GM18858 (cell line): ENCODE data around the gene LAMA4.
"Not testable (repeated sequence)": the region's sequence is repeated elsewhere in the genome, so short reads cannot be mapped to it uniquely, and the experiment has no call there.

Source experiments
- ATAC-seq: cut with Tn5 transposase; IDR thresholded peaks from one replicate; pipeline ENCODE4 v1.9.1; 2021; ENCODE audit not compliant: unreplicated experiment

Gene LAMA4

DNA sequence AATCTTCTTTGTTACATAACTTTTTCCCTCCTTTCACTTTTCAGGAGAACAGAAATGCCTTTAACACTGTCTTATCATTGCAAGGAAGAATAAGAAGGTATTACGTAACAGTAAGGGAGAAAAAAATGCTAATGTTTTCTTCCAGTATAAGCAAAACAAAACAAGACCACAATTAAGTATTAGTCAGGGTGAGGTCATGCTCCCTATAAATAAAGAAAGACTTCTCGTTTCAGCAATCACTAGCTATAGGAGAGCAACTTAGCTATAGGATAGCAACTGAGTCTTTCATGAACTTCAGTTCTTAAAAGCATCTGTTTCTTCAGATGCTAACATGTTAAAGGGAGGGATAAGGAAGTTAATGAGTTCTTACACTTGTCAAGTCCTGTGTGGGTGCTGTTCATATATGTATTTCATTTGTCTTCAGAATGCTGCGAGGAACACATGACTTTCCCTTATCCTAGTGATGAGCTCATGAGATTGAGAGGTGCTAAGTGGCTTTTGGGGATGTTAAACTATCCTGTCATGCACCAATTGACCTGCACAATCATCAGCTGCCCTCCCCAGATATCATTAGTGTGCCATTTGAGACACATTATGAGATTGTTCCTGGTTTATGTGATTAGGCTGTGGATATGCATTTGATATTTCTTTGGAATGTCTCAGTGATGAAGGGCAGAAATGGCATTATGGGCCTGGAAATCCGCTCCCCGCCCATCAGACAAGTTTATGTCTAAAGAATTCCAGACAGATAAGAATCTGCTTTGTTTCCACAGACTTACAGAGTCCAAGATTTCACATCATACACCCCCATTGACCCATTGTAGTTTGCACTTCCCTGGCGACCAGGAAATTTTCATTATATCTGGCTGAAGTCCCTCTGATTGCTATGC lies 37.5 kb downstream of the LAMA4 start:
- ATAC-seq, result no peak

GRCh38 chr6:112215488-112216284 lies 38.7 kb downstream of the LAMA4 start:
- ATAC-seq, result no peak

DNA sequence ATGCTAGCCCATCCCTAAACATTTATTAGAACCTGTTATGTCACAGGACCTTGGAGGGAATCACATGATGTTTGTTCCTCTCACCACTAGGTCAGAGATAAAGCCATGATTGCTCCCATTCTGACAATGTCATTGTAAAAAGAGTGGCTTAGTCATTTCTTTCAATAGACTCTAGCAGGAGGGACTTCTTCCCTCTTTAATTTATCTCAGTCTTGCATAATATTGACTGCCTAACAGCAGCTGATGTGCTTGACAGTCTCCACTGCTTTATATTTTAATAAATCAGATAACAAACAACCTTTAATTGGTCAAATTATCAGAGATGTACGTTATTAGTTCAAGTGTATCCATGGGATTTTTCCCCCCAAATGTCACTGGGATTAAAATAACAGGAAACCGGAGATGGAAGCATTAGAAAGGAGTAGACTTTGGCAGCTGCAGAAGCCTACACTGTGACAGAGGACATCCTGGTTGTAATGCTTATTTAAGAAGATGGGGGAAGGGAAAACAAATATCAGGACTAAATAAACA lies 39.6 kb downstream of the LAMA4 start:
- ATAC-seq, result no peak

DNA sequence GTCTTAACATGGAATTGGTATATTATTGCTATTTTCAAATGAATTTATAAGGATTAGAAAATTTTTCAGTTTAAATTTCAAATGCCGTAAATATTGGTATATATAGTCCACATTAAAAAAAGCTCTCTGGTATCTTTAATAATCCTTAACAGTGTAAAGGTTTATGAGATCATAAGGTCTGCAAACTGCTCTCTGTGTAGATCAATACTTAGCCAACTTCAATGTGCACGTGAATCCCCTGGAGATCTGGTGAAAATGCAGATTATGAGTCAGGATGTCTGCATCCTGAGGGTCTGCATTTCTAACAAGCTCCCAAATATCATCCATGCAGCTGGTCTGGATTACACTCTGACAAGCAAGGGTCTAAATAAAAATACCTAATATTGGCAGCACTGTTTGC lies 43.5 kb downstream of the LAMA4 start:
- ATAC-seq, result no peak

DNA sequence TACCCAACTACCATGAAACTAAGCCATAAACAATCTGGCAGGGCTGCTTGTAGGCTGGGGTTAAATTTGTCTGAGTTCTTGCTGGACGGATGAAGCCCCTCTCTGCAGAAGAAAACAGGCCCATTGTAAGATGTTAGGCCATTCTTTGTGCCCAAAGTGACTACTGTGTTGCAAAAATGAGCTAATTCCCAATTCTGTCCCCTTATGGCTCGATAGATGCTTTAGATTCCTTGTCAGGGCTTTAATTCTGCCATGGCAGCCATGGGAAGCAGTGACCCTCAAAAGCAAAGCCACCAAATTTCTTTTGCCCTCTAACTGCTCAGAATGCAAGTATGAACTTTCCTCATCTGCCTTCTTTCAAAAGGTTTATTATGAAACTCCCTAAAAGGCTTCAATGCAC lies 45.2 kb downstream of the LAMA4 start:
- no peak for ATAC-seq

GRCh38 chr6:112207776-112208175 lies 46.6 kb downstream of the LAMA4 start:
- no peak for ATAC-seq

GRCh38 chr6:112207131-112207530 lies 47.2 kb downstream of the LAMA4 start:
- ATAC-seq, result no peak

- no peak for ATAC-seq
Observed at GRCh38 chr6:112206110-112206458, 48.3 kb downstream of the LAMA4 start.

DNA sequence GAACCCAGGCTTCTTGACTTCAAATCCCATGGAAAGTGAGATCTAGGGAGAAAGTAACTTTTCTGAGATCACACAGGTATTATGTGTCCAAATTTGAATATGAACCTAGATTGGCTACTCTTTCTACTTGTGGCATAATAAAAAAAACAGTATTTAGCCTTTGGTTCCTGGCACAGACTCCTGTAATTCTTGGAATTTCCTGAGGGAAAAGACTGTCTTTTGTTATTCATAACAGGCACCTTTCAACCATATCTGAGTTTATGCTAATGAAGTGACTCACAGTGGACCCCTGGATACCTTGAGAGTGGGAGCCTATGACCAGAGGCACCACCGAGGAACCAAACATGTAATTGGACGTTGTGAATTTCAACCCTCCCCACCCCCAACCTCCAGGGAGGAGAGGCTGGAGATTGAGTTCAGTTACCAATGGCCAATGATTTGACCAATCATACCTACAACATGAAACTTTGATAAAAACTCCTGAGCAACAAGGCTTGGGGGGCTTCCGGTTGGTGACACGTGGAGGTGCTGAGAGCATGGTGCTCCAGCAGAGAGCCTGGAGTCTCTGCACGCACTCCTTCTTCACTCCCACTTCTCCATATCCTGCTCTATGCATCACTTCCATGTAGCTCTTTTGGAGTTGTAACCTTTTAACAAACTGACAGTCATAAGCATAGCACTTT lies 48.8 kb downstream of the LAMA4 start:
- no peak for ATAC-seq

GRCh38 chr6:112204350-112204706 lies 50.0 kb downstream of the LAMA4 start:
- no peak for ATAC-seq

GRCh38 chr6:112203577-112204349 lies 50.6 kb downstream of the LAMA4 start:
- ATAC-seq, result no peak

GRCh38 chr6:112202639-112203341 lies 51.6 kb downstream of the LAMA4 start:
- ATAC-seq, result no peak

GRCh38 chr6:112200185-112200914 lies 54.0 kb downstream of the LAMA4 start:
- ATAC-seq, result not testable (repeated sequence)

DNA sequence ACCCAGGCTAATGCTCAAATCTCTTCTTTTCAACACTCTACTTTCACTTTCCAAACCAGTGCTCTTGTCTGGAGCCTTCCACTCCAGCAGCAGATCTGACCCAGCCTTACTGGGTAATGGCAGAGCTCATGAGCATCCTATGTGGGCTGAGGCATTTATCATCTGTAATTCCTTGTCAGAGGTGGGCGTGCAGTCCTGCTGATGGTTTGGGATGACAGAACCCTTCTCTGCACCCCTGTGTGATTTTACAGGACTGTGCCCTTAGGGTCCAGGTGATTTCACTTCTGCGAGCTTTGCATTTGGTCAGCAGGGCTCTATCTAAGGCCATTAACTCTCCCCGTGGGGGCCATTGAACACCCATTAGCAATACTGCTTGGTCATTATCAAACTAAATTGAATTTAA lies 55.4 kb downstream of the LAMA4 start:
- no peak for ATAC-seq

- no peak for ATAC-seq
Observed at GRCh38 chr6:112198582-112198981, 55.8 kb downstream of the LAMA4 start.

DNA sequence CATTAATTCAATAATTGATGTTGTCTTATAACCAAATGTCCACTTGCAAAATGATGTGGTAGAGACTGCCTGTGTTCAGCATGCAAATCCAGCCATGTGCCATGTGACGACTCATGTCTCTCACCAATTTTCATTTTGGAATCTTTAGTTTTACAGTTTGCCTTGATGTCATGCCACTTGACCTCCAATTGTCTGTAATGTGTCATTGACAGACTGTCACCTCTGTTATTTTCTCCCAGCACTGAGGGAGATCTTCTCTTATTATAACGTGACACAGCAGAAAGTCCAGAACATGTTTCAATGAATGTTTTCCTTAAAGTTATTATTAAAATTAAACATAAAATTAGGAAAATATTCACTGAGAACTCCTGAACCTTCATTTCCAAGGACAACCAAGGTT lies 56.7 kb downstream of the LAMA4 start:
- ATAC-seq, result no peak

- ATAC-seq, result no peak
Observed at GRCh38 chr6:112196306-112196705, 58.1 kb downstream of the LAMA4 start.

- no peak for ATAC-seq
Observed at GRCh38 chr6:112195166-112195565, 59.2 kb downstream of the LAMA4 start.

GRCh38 chr6:112194511-112194910 lies 59.9 kb downstream of the LAMA4 start:
- no peak for ATAC-seq
